ENCODE data around the gene TRMT61A. TPM values are rescaled to one million over a fixed set of nuclear protein-coding genes. Genes with fewer than 3 reads are reported as not detected.

TRMT61A gene
- total and polyA plus RNA-seq, 9 of the 15 experiments (the other 6 are each of a cell fraction or from before 2014, with no cell fraction given): 0.10 to 24.8 (median 5.1) TPM

- in situ Hi-C loops (cut with MboI): no loop called here
- POLR2A ChIA-PET: interaction anchor here (0.5 to 1.2 kb wide), 7 partner anchors 12 to 360 kb away, joined by 3 to 4 read pairs (median 3); partner anchors contain the start of gene TRMT61A
- TF ChIP-seq MXI1 (IDR thresholded peaks at IDR 0.05; ENCODE audit: low read depth, low read length) (no peak), ZNF76 (CRISPR knock-in tag; IDR thresholded peaks at IDR 0.05; ENCODE audit: borderline replicate concordance) (no peak), EHMT2 (IDR thresholded peaks at IDR 0.05) (no peak), BDP1 (IDR thresholded peaks at IDR 0.05; ENCODE audit: insufficient read depth, insufficient read length) (no peak), CBX5 (IDR thresholded peaks at IDR 0.05; ENCODE audit: borderline replicate concordance, low read depth) (no peak), ZNF561 (CRISPR knock-in tag; conservative IDR thresholded peaks at IDR 0.05) (no peak), ZC3H4 (CRISPR knock-in tag; IDR thresholded peaks at IDR 0.05; ENCODE audit: borderline replicate concordance) (no peak), STAG1 (CRISPR knock-in tag; IDR thresholded peaks at IDR 0.05; ENCODE audit: borderline replicate concordance) (no peak), SRF (CRISPR knock-in tag; IDR thresholded peaks at IDR 0.05) (no peak), TCF7L2 (IDR thresholded peaks at IDR 0.05; ENCODE audit: low read depth, low read length) (no peak), HOXB6 (CRISPR knock-in tag; IDR thresholded peaks at IDR 0.05; ENCODE audit: borderline replicate concordance) (no peak), THRAP3 (IDR thresholded peaks at IDR 0.05; ENCODE audit: borderline replicate concordance) (no peak), ZNF121 (CRISPR knock-in tag; conservative IDR thresholded peaks at IDR 0.05) (no peak), CCAR2 (IDR thresholded peaks at IDR 0.05; ENCODE audit: low read depth, low read length) (no peak), SUPT5H (IDR thresholded peaks at IDR 0.05) (no peak), CEBPG (CRISPR knock-in tag; IDR thresholded peaks at IDR 0.05) (no peak), CEBPG (tag; conservative IDR thresholded peaks at IDR 0.05 in 1 of 2, IDR thresholded peaks at IDR 0.05 in 1 of 2) (no peak), ZNF507 (tag; conservative IDR thresholded peaks at IDR 0.05) (no peak)
- TF ChIP-seq, protein P1, sequence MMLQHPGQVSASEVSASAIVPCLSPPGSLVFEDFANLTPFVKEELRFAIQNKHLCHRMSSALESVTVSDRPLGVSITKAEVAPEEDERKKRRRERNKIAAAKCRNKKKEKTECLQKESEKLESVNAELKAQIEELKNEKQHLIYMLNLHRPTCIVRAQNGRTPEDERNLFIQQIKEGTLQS (IDR thresholded peaks at IDR 0.05): peak; percentile 35
- TF ChIP-seq, protein P1 (CRISPR knock-in tag; conservative IDR thresholded peaks at IDR 0.05): no peak
- TF ChIP-seq, protein P2, sequence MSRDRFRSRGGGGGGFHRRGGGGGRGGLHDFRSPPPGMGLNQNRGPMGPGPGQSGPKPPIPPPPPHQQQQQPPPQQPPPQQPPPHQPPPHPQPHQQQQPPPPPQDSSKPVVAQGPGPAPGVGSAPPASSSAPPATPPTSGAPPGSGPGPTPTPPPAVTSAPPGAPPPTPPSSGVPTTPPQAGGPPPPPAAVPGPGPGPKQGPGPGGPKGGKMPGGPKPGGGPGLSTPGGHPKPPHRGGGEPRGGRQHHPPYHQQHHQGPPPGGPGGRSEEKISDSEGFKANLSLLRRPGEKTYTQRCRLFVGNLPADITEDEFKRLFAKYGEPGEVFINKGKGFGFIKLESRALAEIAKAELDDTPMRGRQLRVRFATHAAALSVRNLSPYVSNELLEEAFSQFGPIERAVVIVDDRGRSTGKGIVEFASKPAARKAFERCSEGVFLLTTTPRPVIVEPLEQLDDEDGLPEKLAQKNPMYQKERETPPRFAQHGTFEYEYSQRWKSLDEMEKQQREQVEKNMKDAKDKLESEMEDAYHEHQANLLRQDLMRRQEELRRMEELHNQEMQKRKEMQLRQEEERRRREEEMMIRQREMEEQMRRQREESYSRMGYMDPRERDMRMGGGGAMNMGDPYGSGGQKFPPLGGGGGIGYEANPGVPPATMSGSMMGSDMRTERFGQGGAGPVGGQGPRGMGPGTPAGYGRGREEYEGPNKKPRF (IDR thresholded peaks at IDR 0.05; ENCODE audit: low read depth, low read length): no peak
Measured at GRCh38 chr14:103561381-103562178, 32.6 kb downstream of the TRMT61A start.

More at GRCh38 chr14:103561381-103562178, 32.6 kb downstream of the TRMT61A start:
- peak overlapping the region; percentile 93 for H3K4me3 ChIP-seq
- peaks cover 41% of the 10 kb centered on the region for H3K36me3 ChIP-seq (ENCODE audit: control insufficient read depth, insufficient read depth, low read length)
- BruUV-seq (replicated peaks): no TSS peak
- WGBS (ENCODE audit: insufficient coverage, low coverage, missing lambda C conversion rate): 2% methylated on average over 32 of the region's 36 CpGs
- H3K4me2 ChIP-seq (ENCODE audit: insufficient read depth, low read length): peak overlapping the region; percentile 82
- ATAC-seq (peak; percentile 62), FAIRE-seq (peak; percentile 57), DNase-seq (ENCODE audit: extremely low read depth in 1 of 4, low spot score in 3 of 4) (peak in 2 of 4 experiments; percentile 51 to 57)
- H4K20me1 ChIP-seq (replicated peaks; ENCODE audit: control insufficient read depth, insufficient read depth, low read length): peaks cover 20% of the 10 kb centered on the region; the same call in 1 of the 2 replicates
- H3K27me3 ChIP-seq (ENCODE audit: control insufficient read depth in 2 of 2, insufficient read depth in 2 of 2, low read length in 2 of 2): no peaks in the 10 kb centered on the region
- H3K4me1 ChIP-seq (replicated peaks in 1 of 2; ENCODE audit: control insufficient read depth in 2 of 2, insufficient read depth in 2 of 2, low read length in 2 of 2): peaks cover 3 to 5% of the 10 kb centered on the region in 2 experiments; a peak in 3 of 5 replicates
- H2AFZ ChIP-seq (ENCODE audit: low read depth, low read length): peak overlapping the region; percentile 88; the same call in 1 of the 2 replicates
- peak overlapping the region; percentile 84 to 96 for H3K9ac ChIP-seq (ENCODE audit: insufficient read depth in 1 of 2, low read depth in 2 of 2, low read length in 2 of 2)
- H3K79me2 ChIP-seq (ENCODE audit: control insufficient read depth, insufficient read depth, low read length): peaks cover 77% of the 10 kb centered on the region
- H3K27ac ChIP-seq (ENCODE audit: extremely low read depth, low read depth, low read length): peak overlapping the region; percentile 96
- H3K9me3 ChIP-seq (replicated peaks; ENCODE audit: control insufficient read depth, insufficient read depth, low read depth, low read length): no peaks in the 10 kb centered on the region
- no peaks in the 10 kb centered on the region for H3K9me1 ChIP-seq (ENCODE audit: control insufficient read depth, insufficient read depth, low read length)
- intact Hi-C loops (cut with micrococcal nuclease): loop anchor here (5.0 kb wide), 1 partner anchor 44 kb away; no protein-coding TSS in a partner anchor
- CTCF ChIA-PET (ENCODE audit: low intra/inter-chr PET ratio): interaction anchor here (0.7 kb wide), 1 partner anchor 1911 kb away, joined by 3 read pairs; no protein-coding TSS in a partner anchor

Data from K562 (cell line).